Suprapubic skin (tissue), 4 donors: ENCODE measurements around the gene DR1.

ENCODE experiments used
- CTCF ChIP-seq, 2 donors: fragments of 200-600 bp in 1 of 2; fragments of 450-650 bp in 1 of 2; sonication (generic) in 1 of 2; IDR thresholded peaks; one replicate each; pipeline ENCODE4 v1.5.1; 2016 to 2019; ENCODE audit warnings: antibody characterized with exemption in 2 of 2, mild to moderate bottlenecking in 1 of 2, moderate library complexity in 1 of 2
- POLR2A ChIP-seq, 2 donors: fragments of 450-650 bp; IDR thresholded peaks; one replicate each; pipeline ENCODE4 v1.6.1; 2017; ENCODE audit warnings: antibody characterized with exemption in 2 of 2, mild to moderate bottlenecking in 2 of 2, moderate library complexity in 2 of 2
- POLR2AphosphoS5 ChIP-seq, 3 donors: sonication (generic); formaldehyde crosslinking; IDR thresholded peaks; one replicate each; pipeline ENCODE4 v1.6.1; 2017; ENCODE audit warnings: antibody characterized with exemption in 3 of 3

- TF ChIP-seq CTCF (IDR thresholded peaks at IDR 0.05): no peak
- TF ChIP-seq POLR2A (IDR thresholded peaks at IDR 0.05): no peak
- TF ChIP-seq POLR2AphosphoS5 (IDR thresholded peaks at IDR 0.05): no peak
These were observed 1.2 kb upstream of the DR1 start for GRCh38 chr1:93344484-93344883.
